ENCODE data around the gene CCDC183.
"Not testable (repeated sequence)": the region's sequence is repeated elsewhere in the genome, so short reads cannot be mapped to it uniquely, and the experiment has no call there.

Gene CCDC183

DNA sequence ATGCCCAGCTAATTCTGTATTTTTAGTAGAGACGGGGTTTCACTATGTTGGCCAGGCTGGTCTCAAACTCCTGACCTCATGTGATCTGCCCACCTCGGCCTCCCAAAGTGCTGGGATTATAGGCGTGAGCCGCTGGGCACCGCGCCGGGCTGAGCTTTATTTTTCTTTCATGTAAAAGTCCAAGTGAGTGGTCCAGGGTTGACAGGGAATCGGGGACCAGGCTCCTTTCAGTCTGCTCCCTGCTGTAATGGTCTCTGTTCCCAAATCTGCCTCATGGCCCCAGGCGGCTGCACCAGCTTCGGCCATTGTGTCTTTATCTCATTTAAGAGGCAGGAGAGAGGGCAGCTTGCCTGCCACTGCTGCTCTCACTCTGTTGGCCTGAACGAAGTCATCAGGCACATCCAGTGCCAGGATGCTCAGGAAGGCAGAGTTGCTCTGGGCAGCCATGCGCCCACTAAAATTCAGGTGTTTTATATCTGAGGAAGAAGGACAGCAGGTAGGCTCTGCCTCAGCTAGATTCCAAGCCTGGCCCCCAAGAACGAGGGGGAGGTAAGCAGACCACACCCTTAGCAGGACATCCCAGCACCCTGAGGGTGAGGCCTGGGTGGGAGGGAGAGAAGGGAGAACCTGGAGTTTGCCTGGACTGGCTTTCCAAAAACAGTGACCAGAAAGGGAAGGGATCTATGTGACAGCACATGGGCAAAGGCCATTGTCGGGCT is 1.7 kb upstream of the CCDC183 start:
- Histone ChIP-seq H3K36me3 (ENCODE audit: insufficient read depth, low read length) (no peaks in the 10 kb centered on the region), H3K4me1 (ENCODE audit: insufficient read depth, low read length) (peaks cover 14% of the 10 kb centered on the region), H3K9me3 (ENCODE audit: control insufficient read depth, insufficient read depth, low read length) (no peaks in the 10 kb centered on the region), H3K9ac (ENCODE audit: low read depth, low read length) (no peak overlapping the region)

DNA sequence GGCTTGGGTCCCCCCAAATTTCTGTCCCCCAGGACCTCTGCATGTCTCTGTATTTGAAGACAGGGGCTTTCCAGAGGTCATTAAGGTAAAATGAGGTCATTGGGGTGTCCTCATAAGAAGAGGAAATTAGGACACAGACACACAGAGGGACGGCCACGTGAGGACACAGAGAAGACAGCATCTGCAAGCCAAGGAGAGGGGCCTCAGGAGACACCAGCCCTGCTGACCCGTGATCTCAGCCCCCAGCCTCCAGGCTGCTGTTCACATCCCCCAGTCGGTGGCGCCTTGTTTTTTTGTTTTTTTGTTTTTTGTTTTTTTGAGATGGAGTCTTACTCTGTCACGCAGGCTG is 1.2 kb upstream of the CCDC183 start:
- peaks cover 14% of the 10 kb centered on the region for H3K4me1 ChIP-seq (ENCODE audit: insufficient read depth, low read length)

DNA sequence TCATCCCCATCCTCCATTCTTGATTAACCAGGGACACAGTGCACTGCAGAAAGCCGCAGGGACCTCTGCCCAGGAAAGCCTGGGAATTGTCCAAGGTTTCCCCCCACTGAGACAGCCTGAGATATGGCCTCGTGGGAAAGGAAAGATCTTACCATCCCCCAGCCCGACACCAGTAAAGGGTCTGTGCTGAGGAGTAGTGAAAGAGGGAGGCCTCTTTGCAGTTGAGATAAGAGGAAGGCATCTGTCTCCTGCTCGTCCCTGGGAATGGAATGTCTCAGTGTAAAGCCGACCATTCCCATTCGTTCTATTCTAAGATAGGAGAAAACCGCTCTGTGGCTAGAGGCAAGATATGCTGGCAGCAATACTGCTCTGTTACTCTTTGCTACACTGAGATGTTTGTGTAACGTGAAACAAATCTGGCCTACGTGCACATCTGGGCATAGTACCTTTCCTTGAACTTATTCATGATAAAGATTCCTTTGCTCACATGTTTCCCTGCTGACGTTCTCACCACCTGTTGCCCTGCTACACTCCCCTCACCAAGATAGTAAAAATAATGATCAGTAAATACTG is 723 bp downstream of the CCDC183 start:
- not testable (repeated sequence) for H3K9ac ChIP-seq (ENCODE audit: low read depth, low read length)
- peaks cover 12% of the 10 kb centered on the region for H3K4me1 ChIP-seq (ENCODE audit: insufficient read depth, low read length)

More for the DNA sequence above, 1.2 kb upstream of the CCDC183 start:
- Histone ChIP-seq H3K36me3 (ENCODE audit: insufficient read depth, low read length) (no peaks in the 10 kb centered on the region), H3K9ac (ENCODE audit: low read depth, low read length) (no peak overlapping the region), H3K9me3 (ENCODE audit: control insufficient read depth, insufficient read depth, low read length) (no peaks in the 10 kb centered on the region)

DNA sequence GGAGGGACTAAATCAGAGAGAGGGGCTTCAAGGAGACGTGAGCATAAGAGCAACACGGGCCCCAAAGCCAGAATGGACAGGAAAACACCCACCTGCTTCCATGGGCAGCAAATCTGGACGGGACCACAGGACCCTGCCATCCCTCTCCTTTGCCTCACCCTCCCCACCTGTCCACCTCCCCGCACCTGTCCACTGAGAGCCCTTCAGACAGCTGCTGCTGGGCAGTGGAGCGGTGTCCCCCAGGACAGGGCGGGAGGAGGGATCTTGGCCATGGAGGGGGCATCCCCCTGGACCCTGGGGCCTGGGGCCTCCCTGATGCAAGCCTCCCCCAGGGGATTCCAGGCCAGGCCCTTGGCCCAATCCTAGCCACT is 2.6 kb downstream of the CCDC183 start:
- peaks cover 12% of the 10 kb centered on the region for H3K4me1 ChIP-seq (ENCODE audit: insufficient read depth, low read length)
- no peaks in the 10 kb centered on the region for H3K9me3 ChIP-seq (ENCODE audit: control insufficient read depth, insufficient read depth, low read length)
- no peak overlapping the region for H3K9ac ChIP-seq (ENCODE audit: low read depth, low read length)
- H3K36me3 ChIP-seq (ENCODE audit: insufficient read depth, low read length): no peaks in the 10 kb centered on the region

More for the DNA sequence above, 723 bp downstream of the CCDC183 start:
- not testable (repeated sequence) for H3K9me3 ChIP-seq (ENCODE audit: control insufficient read depth, insufficient read depth, low read length); H3K36me3 ChIP-seq (ENCODE audit: insufficient read depth, low read length)

DNA sequence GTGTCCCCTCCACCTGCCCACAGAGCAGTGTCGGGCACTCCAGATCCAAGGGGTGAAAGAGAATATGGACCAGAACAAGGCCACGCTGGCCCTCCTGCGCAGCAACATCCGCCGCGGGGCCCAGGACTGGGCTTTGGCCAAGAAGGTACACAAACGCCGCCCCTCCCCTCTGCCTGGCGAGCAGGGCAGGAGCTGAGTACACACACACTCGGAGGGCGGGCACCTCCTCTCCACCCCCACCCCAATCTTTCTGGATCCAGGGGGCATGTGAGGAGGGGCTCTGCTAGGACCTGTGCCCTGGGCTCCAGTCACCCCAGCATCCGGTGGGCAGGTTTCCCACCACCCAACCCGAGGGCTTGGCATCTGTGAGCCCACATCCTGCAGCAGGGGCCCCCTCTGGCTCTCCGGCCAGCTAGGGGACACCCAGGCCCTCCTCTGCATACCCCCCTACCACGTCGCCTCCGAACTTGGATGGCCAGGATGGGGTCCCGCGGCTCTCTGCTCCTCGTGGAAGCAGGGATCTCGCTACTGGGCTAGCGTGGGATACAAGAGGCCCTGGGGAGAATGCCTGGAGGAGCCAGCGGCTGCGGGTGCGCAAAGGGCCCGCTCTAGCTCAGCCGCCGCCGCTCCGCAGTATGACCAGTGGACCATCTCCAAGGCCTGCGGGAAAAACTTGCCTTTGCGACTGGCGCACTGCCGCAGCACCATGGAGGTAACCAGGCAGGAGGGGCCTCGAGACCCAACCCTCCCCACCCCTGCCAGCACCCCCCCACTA is 3.1 kb downstream of the CCDC183 start:
- Histone ChIP-seq H3K4me1 (ENCODE audit: insufficient read depth, low read length) (peaks cover 12% of the 10 kb centered on the region), H3K9ac (ENCODE audit: low read depth, low read length) (peak overlapping the region; percentile 68; the same call in 1 of the 2 replicates), H3K36me3 (ENCODE audit: insufficient read depth, low read length) (no peaks in the 10 kb centered on the region), H3K9me3 (ENCODE audit: control insufficient read depth, insufficient read depth, low read length) (no peaks in the 10 kb centered on the region)

DNA sequence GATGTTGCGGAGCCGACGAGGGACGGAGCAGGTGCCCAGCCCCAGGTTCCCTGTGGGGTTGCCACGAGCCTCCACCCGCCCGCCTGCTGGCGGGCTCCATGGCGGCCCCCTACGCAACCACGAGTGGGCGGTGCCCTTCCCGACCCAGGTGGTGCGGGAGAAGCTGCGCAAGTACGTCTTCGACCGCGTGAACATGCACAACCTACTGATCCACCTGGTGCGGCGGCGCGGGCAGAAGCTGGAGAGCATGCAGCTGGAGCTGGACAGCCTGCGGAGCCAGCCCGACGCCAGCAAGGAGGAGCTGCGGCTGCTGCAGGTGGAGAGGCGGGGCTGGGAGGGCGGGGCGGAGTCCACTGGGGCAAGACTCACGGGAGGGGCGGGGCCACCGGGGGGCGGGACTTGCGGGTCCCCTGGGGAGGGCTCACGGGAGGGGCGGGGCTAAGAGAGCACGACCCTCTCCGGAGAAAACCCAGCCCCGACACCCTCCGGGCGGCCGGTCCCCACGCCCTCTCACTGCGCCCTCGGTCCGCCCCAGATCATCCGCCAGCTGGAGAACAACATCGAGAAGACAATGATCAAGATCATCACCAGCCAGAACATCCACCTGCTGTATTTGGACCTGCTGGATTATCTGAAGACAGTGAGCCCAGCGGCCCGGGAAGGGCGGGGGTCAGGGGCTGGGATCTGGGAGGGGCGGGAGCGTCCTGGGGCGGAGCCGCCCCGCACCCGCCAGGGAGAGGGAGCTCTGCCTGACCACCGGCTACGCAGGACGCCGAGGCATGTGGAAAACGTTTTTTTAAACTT is 3.9 kb downstream of the CCDC183 start:
- H3K36me3 ChIP-seq (ENCODE audit: insufficient read depth, low read length): no peaks in the 10 kb centered on the region
- H3K9me3 ChIP-seq (ENCODE audit: control insufficient read depth, insufficient read depth, low read length): no peaks in the 10 kb centered on the region
- peaks cover 12% of the 10 kb centered on the region for H3K4me1 ChIP-seq (ENCODE audit: insufficient read depth, low read length)
- H3K9ac ChIP-seq (ENCODE audit: low read depth, low read length): peak overlapping the region; percentile 80

DNA sequence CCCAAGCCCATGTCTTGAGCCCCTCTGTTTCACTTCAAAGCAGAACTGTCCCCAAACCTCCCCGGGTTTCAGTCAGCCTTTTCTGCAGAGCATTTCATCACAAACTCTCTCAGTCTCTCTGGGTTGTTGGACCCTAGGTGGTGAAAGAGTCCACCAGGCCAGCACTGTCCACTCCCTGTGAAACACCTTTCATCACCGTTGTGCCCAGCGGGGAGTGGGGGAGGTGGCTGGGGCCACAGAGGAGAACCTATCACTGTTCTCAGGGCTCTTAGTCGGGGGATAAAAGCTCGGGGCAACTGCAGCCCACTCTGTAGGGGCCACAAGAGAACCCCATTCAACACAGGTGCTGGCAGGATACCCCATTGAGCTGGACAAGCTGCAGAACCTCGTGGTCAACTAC is 6.2 kb downstream of the CCDC183 start:
- Histone ChIP-seq H3K9me3 (ENCODE audit: control insufficient read depth, insufficient read depth, low read length) (no peaks in the 10 kb centered on the region), H3K36me3 (ENCODE audit: insufficient read depth, low read length) (no peaks in the 10 kb centered on the region), H3K4me1 (ENCODE audit: insufficient read depth, low read length) (peaks cover 4% of the 10 kb centered on the region; the same call in 1 of the 2 replicates), H3K9ac (ENCODE audit: low read depth, low read length) (no peak overlapping the region)

DNA sequence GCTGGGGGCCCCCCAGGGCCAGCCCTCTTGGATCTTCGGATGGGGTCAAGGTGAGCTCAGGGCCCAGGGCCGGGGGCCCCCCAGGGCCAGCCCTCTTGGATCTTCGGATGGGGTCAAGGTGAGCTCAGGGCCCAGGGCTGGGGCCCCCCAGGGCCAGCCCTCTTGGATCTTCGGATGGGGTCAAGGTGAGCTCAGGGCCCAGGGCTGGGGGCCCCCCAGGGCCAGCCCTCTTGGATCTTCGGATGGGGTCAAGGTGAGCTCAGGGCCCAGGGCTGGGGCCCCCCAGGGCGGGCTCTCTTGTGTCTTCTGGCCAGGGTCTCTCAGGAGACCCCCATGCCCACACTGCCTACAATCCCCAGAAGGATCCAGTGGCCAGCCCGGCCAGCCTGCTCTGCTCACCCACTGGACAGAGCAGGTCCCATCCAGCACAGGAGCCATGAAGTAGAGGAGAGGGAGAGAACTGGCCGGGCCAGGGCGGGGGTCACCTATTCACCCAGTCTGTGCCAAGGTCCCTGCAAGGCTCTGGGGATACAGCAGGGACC is 6.9 kb downstream of the CCDC183 start:
- not testable (repeated sequence) for H3K9me3 ChIP-seq (ENCODE audit: control insufficient read depth, insufficient read depth, low read length); H3K4me1 ChIP-seq (ENCODE audit: insufficient read depth, low read length); H3K9ac ChIP-seq (ENCODE audit: low read depth, low read length); H3K36me3 ChIP-seq (ENCODE audit: insufficient read depth, low read length)

DNA sequence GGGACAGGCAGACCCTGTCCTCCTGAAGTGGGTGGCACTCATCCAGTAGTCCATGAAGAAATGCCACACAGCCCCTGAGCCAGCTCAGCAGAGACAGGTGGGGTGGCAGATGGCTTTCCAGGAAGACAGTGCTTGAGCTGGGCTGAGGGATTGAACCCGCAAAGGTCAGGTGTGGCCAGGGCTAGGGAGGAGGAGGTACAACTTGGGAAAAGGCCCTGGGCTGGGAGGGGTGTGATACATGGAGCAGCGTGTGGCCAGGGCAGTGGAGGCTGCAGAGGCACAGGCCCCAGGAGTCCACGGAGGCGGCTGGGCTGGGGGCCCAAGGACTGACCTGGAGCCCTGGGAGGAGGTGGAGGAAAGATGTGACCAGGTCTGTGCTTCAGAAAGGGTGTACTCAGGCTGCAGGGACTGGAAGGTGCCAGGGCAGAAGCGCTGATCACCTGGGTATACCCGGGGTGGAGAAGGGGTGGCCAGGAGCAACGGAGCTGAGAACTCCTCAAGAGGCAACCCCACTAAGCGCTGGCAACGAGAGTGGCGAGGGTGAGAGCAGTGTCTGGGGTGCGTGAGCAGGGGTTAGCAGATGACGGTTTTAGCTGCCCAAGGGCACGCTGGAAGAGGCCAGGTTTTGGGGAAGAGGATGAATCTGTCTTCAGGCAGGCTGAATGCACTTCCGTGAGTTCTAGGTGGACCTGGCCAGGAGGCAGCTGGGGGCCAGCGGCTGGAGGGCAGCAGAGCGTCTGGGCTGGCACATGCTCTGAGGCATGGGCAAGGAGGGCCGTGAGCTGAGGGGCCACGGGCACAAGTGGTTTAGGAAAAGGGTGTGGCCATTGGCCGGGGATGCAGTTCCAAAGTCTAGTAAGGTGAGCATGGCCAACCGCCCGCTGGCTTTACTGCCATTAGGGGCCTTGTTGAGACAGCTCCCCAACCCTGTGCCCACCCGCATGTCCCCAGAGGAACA is 7.7 kb downstream of the CCDC183 start:
- no peaks in the 10 kb centered on the region for H3K36me3 ChIP-seq (ENCODE audit: insufficient read depth, low read length)
- peaks cover 4% of the 10 kb centered on the region; the same call in 1 of the 2 replicates for H3K4me1 ChIP-seq (ENCODE audit: insufficient read depth, low read length)
- no peaks in the 10 kb centered on the region for H3K9me3 ChIP-seq (ENCODE audit: control insufficient read depth, insufficient read depth, low read length)
- H3K9ac ChIP-seq (ENCODE audit: low read depth, low read length): no peak overlapping the region

DNA sequence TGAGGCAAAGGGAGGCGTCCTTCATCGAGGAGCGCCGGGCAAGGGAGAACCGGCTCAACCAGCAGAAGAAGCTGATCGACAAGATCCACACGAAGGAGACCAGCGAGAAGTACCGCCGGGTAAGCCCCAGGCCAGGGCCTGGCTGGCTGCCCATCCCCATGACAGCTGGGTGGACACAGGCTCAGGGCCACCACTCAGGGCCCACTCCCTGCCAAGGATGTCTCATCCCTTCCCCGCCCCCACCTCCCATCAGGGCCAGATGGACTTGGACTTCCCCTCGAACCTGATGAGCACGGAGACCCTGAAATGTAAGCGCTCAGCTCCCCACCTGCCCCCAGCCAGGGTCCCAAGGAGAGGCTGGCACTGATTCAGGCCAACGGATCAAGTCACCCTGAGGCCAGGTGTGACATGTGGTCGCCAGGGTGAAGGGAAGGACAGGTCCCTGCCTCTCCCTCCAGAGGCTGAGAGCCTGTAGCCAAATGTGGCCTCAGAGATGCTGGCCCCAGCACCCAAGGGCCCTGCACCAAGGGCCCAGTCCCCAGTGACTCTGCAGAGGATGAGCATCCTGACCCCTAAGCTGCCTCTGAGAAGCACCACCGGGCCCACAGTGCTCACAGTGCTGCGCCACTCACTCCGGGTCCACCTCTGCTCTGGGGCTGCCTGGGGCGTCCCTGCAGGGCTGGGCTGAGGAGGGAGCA is 8.5 kb downstream of the CCDC183 start:
- Histone ChIP-seq H3K4me1 (ENCODE audit: insufficient read depth, low read length) (peaks cover 5% of the 10 kb centered on the region; the same call in 1 of the 2 replicates), H3K9ac (ENCODE audit: low read depth, low read length) (no peak overlapping the region), H3K36me3 (ENCODE audit: insufficient read depth, low read length) (0 out of 2 replicates have a peak, but pooled peaks cover 3% of the 10 kb centered on the region), H3K9me3 (ENCODE audit: control insufficient read depth, insufficient read depth, low read length) (no peaks in the 10 kb centered on the region)

DNA sequence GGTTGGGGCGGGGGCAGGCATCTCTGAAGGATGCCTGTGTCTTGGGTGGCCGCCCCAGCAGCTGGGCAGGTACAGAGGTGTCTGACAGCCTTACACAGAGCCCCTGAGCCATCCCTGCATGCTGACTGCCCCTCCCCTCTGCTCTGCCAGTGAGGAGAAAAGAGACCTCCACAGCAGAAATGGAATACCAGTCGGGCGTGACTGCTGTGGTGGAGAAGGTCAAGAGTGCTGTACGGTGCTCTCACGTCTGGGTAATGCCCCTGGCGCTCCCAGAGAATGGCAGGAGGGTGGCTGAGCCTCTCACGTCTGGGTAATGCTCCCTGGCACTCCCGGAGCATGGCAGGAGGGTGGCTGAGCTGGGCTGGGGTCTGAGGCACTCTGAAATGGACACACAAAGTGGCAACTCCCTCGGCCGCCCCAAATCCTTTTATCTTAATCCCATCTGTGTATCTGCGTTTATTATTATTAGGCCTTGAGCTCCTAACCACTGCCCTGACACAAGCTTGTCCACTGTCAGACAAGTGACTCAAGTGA is 9.1 kb downstream of the CCDC183 start:
- peaks cover 11% of the 10 kb centered on the region; the same call in 1 of the 2 replicates for H3K4me1 ChIP-seq (ENCODE audit: insufficient read depth, low read length)
- 0 out of 2 replicates have a peak, but pooled peaks cover 9% of the 10 kb centered on the region for H3K36me3 ChIP-seq (ENCODE audit: insufficient read depth, low read length)
- H3K9ac ChIP-seq (ENCODE audit: low read depth, low read length): no peak overlapping the region
- no peaks in the 10 kb centered on the region for H3K9me3 ChIP-seq (ENCODE audit: control insufficient read depth, insufficient read depth, low read length)

DNA sequence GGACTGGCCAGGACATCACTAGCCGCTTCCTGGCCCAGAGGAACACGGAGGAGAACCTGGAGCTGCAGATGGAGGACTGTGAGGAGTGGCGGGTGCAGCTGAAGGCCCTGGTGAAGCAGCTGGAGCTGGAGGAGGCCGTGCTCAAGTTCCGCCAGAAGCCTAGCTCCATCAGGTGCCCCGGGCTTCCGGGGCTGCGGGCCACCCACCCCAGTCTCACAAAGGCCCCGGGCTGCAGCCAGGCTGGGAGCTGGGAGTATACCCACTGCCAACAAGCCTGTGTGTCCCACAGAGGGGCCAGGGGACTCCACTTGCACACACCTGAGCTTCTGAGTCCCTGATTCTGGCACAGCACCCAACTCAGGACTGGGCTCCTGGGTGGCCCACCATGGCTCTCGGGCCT is 9.9 kb downstream of the CCDC183 start:
- no peak overlapping the region for H3K9ac ChIP-seq (ENCODE audit: low read depth, low read length)
- no peaks in the 10 kb centered on the region for H3K9me3 ChIP-seq (ENCODE audit: control insufficient read depth, insufficient read depth, low read length)
- H3K36me3 ChIP-seq (ENCODE audit: insufficient read depth, low read length): 0 out of 2 replicates have a peak, but pooled peaks cover 9% of the 10 kb centered on the region
- H3K4me1 ChIP-seq (ENCODE audit: insufficient read depth, low read length): 0 out of 2 replicates have a peak, but pooled peaks cover 8% of the 10 kb centered on the region

All from ES-I3 (cell line).